CD14-positive monocyte (primary cell): ENCODE results near the gene GRK5. TPM values are rescaled to one million over a fixed set of nuclear protein-coding genes. Genes with fewer than 3 reads are reported as not detected.

Experiments used
- DNase-seq, 3 donors: peaks; one replicate each; pipeline ENCODE4 v3.0.0-alpha.2; 2011 to 2022
- H2AFZ ChIP-seq: 2 replicates; pipeline ENCODE4 v1.6.0; 2012; ENCODE audit warnings: mild to moderate bottlenecking, low read depth, low read length, inconsistent platforms; ENCODE audit not compliant: insufficient read depth, poor library complexity, severe bottlenecking
- H3K27ac ChIP-seq, 2 donors: 1 replicate in 1 of 2; 2 replicates in 1 of 2; pipeline ENCODE4 v1.5.1; 2012 to 2013; ENCODE audit warnings: low read length in 2 of 2, control low read depth in 1 of 2, inconsistent platforms in 1 of 2, low read depth in 1 of 2, mild to moderate bottlenecking in 1 of 2
- H3K27me3 ChIP-seq, 2 donors: one replicate each; pipeline versions ENCODE4 v1.6.0 to v1.6.1; 2011 to 2013; ENCODE audit warnings: low read length in 2 of 2; ENCODE audit not compliant: control insufficient read depth in 2 of 2, insufficient read depth in 2 of 2
- H3K36me3 ChIP-seq, 2 donors: replicated peaks in 1 of 2; 1 replicate in 1 of 2; 2 replicates in 1 of 2; pipeline versions ENCODE4 v1.5.1 to v1.6.1; 2012 to 2013; ENCODE audit warnings: low read length in 2 of 2, control low read depth in 1 of 2, inconsistent platforms in 1 of 2, mild to moderate bottlenecking in 1 of 2; ENCODE audit not compliant: insufficient read depth in 2 of 2, control insufficient read depth in 1 of 2
- H3K4me1 ChIP-seq, 2 donors: 1 replicate in 1 of 2; 2 replicates in 1 of 2; pipeline versions ENCODE4 v1.5.1 to v1.6.1; 2012 to 2013; ENCODE audit warnings: low read length in 2 of 2, control low read depth in 1 of 2, inconsistent platforms in 1 of 2, mild to moderate bottlenecking in 1 of 2, moderate library complexity in 1 of 2; ENCODE audit not compliant: insufficient read depth in 2 of 2, control insufficient read depth in 1 of 2
- H3K4me2 ChIP-seq: replicated peaks from 2 replicates; pipeline ENCODE3; 2012; ENCODE audit warnings: low read length, moderate library complexity, mild to moderate bottlenecking; ENCODE audit not compliant: poor library complexity, severe bottlenecking; ENCODE audit errors: extremely low read depth
- H3K4me3 ChIP-seq, 3 experiments: fragments of 200-600 bp in 1 of 3; sonication (generic) in 1 of 3; replicated peaks in 1 of 3; 1 replicate in 2 of 3; 2 replicates in 1 of 3; pipeline ENCODE4 v1.5.1; 2011 to 2013; ENCODE audit warnings: low read length in 3 of 3, mild to moderate bottlenecking in 3 of 3, control low read depth in 2 of 3, low read depth in 2 of 3, inconsistent platforms in 1 of 3, moderate library complexity in 1 of 3
- H3K79me2 ChIP-seq: 2 replicates; pipeline ENCODE4 v1.6.0; 2012; ENCODE audit warnings: mild to moderate bottlenecking, control low read depth, inconsistent platforms, low read length, moderate library complexity; ENCODE audit not compliant: insufficient read depth
- H3K9ac ChIP-seq: 2 replicates; pipeline ENCODE4 v1.6.0; 2017; ENCODE audit warnings: low read length, mild to moderate bottlenecking; ENCODE audit not compliant: insufficient read depth, poor library complexity, severe bottlenecking
- H3K9me3 ChIP-seq, 2 donors: replicated peaks in 1 of 2; 1 replicate in 1 of 2; 2 replicates in 1 of 2; pipeline versions ENCODE4 v1.5.1 to v1.6.1; 2012 to 2013; ENCODE audit warnings: low read length in 2 of 2, control low read depth in 1 of 2; ENCODE audit not compliant: control insufficient read depth in 1 of 2, insufficient read depth in 1 of 2
- H4K20me1 ChIP-seq: 2 replicates; pipeline ENCODE4 v1.6.0; 2012; ENCODE audit warnings: mild to moderate bottlenecking, low read length, control low read depth, moderate library complexity; ENCODE audit not compliant: insufficient read depth
- H3K27ac Mint-ChIP-seq, 7 donors: one replicate each; pipeline ENCODE4 v1.8.0; 2020; ENCODE audit warnings: mild to moderate bottlenecking in 7 of 7, mixed read lengths in 7 of 7, moderate library complexity in 6 of 7, inconsistent platforms in 2 of 7
- H3K27me3 Mint-ChIP-seq, 3 donors: one replicate each; pipeline ENCODE4 v1.8.0; 2021 to 2022; ENCODE audit warnings: low read depth in 3 of 3, mild to moderate bottlenecking in 3 of 3, mixed read lengths in 3 of 3, moderate library complexity in 3 of 3, inconsistent platforms in 1 of 3
- H3K36me3 Mint-ChIP-seq, 2 donors: one replicate each; pipeline ENCODE4 v1.8.0; 2020; ENCODE audit warnings: mixed read lengths in 2 of 2, inconsistent platforms in 1 of 2, mild to moderate bottlenecking in 1 of 2
- H3K4me1 Mint-ChIP-seq: one replicate; pipeline ENCODE4 v1.8.0; 2020; ENCODE audit warnings: mild to moderate bottlenecking, mixed read lengths
- H3K4me3 Mint-ChIP-seq, 2 donors: one replicate each; pipeline ENCODE4 v1.8.0; 2020; ENCODE audit warnings: mild to moderate bottlenecking in 2 of 2, mixed read lengths in 2 of 2, moderate library complexity in 1 of 2
- H3K9me3 Mint-ChIP-seq, 7 donors: one replicate each; pipeline ENCODE4 v1.8.0; 2020 to 2022; ENCODE audit warnings: mixed read lengths in 7 of 7, mild to moderate bottlenecking in 6 of 7, moderate library complexity in 6 of 7, inconsistent platforms in 2 of 7
- CTCF ChIP-seq: fragments of 200-600 bp; IDR thresholded peaks from one replicate; pipeline ENCODE4 v1.8.0; 2022; ENCODE audit warnings: antibody characterized with exemption, mild to moderate bottlenecking
- WGBS: methylation state at CpG from one replicate; pipeline ENCODE4 v1.1.5; 2013; ENCODE audit warnings: missing lambda C conversion rate; ENCODE audit not compliant: insufficient coverage; 5-methylcytosine and 5-hydroxymethylcytosine counted together
- intact Hi-C, 2 donors: fragments of 100-400 bp; cut with micrococcal nuclease; formaldehyde crosslinking; loops; one replicate each; pipeline versions ENCODE4 v1.15.0 to v1.15.1; 2023
- polyA plus RNA-seq, 3 donors: library from polyadenylated mRNA; depleted of rRNA in 1 of 3; unstranded in 2 of 3; stranded (reverse) in 1 of 3; fragments of 300-500 nt in 2 of 3; fragments of >200 nt in 1 of 3; fragmentation: Illumina TruSeq in 2 of 3; gene quantifications; 1 replicate in 2 of 3; 2 replicates in 1 of 3; pipeline ENCODE4 v1.2.3, GENCODE V29; 2012 to 2021

The GRK5 gene
- polyA plus RNA-seq, 3 donors, result 1.2 to 6.5 (median 2.8) TPM

- Histone ChIP-seq H3K27ac (no peak overlapping the region), H4K20me1 (no peaks in the 10 kb centered on the region), H3K9me3 (no peaks in the 10 kb centered on the region), H3K4me3 (no peak overlapping the region), H3K79me2 (no peaks in the 10 kb centered on the region), H3K9ac (no peak overlapping the region), H3K27me3 (no peaks in the 10 kb centered on the region), H3K36me3 (no peaks in the 10 kb centered on the region), H3K4me2 (no peak overlapping the region), H3K4me1 (peaks cover 9% of the 10 kb centered on the region in 2 donors), H2AFZ (no peak overlapping the region)
- WGBS, result 19% methylated on average over 9 of the region's 11 CpGs
- DNase-seq, result no peak
- no peak for TF ChIP-seq CTCF
- peak overlapping the region in 1 of 2 donors; percentile 57 for H3K4me3 Mint-ChIP-seq
- no peaks in the 10 kb centered on the region for H3K9me3 Mint-ChIP-seq
- peak overlapping the region in 3 of 7 donors; percentile 2 to 63 (median 54) for H3K27ac Mint-ChIP-seq
- H3K36me3 Mint-ChIP-seq, result peaks cover 0 to under 1% of the 10 kb centered on the region in 2 donors
- intact Hi-C loops, result no loop called here
- H3K27me3 Mint-ChIP-seq, result peaks cover 0 to 8% (median 3%) of the 10 kb centered on the region in 3 donors
- peaks cover 21% of the 10 kb centered on the region for H3K4me1 Mint-ChIP-seq
These were observed 285.8 kb downstream of the GRK5 start for GRCh38 chr10:119493155-119493554.

- H3K27ac ChIP-seq, result no peak overlapping the region
- 67% methylated on average over 3 of the region's 6 CpGs for WGBS
- H4K20me1 ChIP-seq, result no peaks in the 10 kb centered on the region
- peaks cover 6 to 7% of the 10 kb centered on the region in 2 donors for H3K4me1 ChIP-seq
- peaks cover 18% of the 10 kb centered on the region for H3K4me1 Mint-ChIP-seq
- TF ChIP-seq CTCF, result no peak
- peaks cover 11 to 13% of the 10 kb centered on the region in 2 donors for H3K36me3 Mint-ChIP-seq
- no peaks in the 10 kb centered on the region for H3K79me2 ChIP-seq
- H3K36me3 ChIP-seq, result peaks cover 11 to 12% of the 10 kb centered on the region in 2 donors
- H3K9me3 Mint-ChIP-seq, result no peaks in the 10 kb centered on the region
- no peak overlapping the region for H3K4me3 ChIP-seq
- H3K27me3 Mint-ChIP-seq, result peaks cover 0 to 8% (median 3%) of the 10 kb centered on the region in 3 donors
- no peak overlapping the region for H2AFZ ChIP-seq
- H3K9ac ChIP-seq, result no peak overlapping the region
- peak overlapping the region in 1 of 7 donors; percentile 22 for H3K27ac Mint-ChIP-seq
- intact Hi-C loops, result no loop called here
- H3K9me3 ChIP-seq, result no peaks in the 10 kb centered on the region
- DNase-seq, result no peak
- H3K27me3 ChIP-seq, result no peaks in the 10 kb centered on the region
- H3K4me2 ChIP-seq, result no peak overlapping the region
- H3K4me3 Mint-ChIP-seq, result no peak overlapping the region
These were observed 287.1 kb downstream of the GRK5 start for GRCh38 chr10:119494236-119495020.
